ENCODE data around the gene ATP6V0D1. TPM values are rescaled to one million over a fixed set of nuclear protein-coding genes. Genes with fewer than 3 reads are reported as not detected.

ATP6V0D1 gene
- 100 to 121 TPM (median 111 TPM) in 5 replicates for total RNA-seq (2022; extraction: Qiagen RNA extraction)

GRCh38 chr16:67480833-67481560, at the start of gene ATP6V0D1:
TSS of gene ATP6V0D1 (minus strand) at chr16:67481157. CDS start at chr16:67481086, 71 bp downstream.

GRCh38 chr16:67528222-67528869, 47.4 kb upstream of the ATP6V0D1 start, which contains the start of gene RIPOR1:
TSS of gene RIPOR1 (plus strand) at chr16:67528829. CDS start at chr16:67538447, 9,618 bp downstream.

GRCh38 chr16:67483150-67483549, 2.2 kb upstream of the ATP6V0D1 start, which contains the start of gene AGRP:
TSS of gene AGRP (minus strand) at chr16:67483547. CDS start at chr16:67483398, 149 bp downstream.

GRCh38 chr16:67430977-67431774, 49.8 kb downstream of the ATP6V0D1 start, which contains the start of gene HSD11B2:
TSS of gene HSD11B2 (plus strand) at chr16:67431121. CDS start at chr16:67431249, 128 bp downstream.

GRCh38 chr16:67415872-67416793, 64.8 kb downstream of the ATP6V0D1 start, which contains the start of gene ZDHHC1:
TSS of gene ZDHHC1 (minus strand) at chr16:67416477. CDS start at chr16:67407775, 8,702 bp downstream.

DNA sequence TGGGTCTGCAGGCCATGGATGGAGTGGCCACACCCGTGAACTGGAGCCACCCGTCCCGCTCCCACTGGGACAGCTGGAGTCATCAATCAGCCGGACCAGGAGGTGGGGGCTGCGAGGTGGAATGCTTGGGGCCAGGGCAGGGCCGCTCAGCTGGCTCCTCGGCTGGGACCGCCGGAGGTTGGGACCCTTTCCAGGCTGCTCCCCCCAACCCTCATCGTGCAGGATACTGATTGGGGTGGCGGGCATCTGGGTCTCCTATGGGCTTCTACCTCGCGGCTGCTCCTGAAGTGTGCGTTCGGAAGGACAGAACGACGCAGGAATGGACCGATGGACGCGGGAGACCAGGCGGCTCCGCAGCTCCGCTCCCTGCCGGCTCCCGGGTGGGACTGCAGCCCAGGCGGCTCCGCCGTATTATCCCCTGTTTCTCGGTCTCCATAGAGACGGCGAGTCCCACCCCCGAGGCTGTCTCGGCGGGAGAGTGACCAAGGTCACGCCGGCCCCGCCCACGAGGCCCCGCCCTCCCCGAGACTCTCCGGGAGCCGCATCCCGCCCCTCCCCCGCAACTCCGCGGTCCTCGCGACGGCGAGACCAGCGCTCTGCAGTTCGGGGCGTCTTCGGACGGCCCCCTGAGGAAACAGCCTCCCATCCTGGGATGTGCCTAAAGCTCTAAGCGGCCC, 87.7 kb downstream of the ATP6V0D1 start, which contains the start of gene TPPP3:
Gene TPPP3, minus strand, starts transcription at position 388 of the 677 bp plus-strand sequence. CDS start 2,387 bp downstream, outside the sequence.

Other genes with a start within 250 kb of the ATP6V0D1 start
- 40.2 to 67.1 TPM (median 60.9 TPM) in 5 replicates for gene FHOD1, start 233.7 kb downstream of the ATP6V0D1 start, total RNA-seq (2022; extraction: Qiagen RNA extraction)
- 1.1 to 1.9 TPM (median 1.5 TPM) in 5 replicates for gene SLC9A5, start 232.2 kb downstream of the ATP6V0D1 start, total RNA-seq (2022; extraction: Qiagen RNA extraction)
- gene PLEKHG4, start 201.6 kb downstream of the ATP6V0D1 start, total RNA-seq (2022; extraction: Qiagen RNA extraction) = 9.7 to 17.3 TPM (median 14.6 TPM) in 5 replicates
- 0.08 to 0.44 TPM (median 0.20 TPM) in 4 of 5 replicates, not detected in the other for gene KCTD19, start 154.4 kb downstream of the ATP6V0D1 start, total RNA-seq (2022; extraction: Qiagen RNA extraction)
- gene LRRC36, start 154.3 kb downstream of the ATP6V0D1 start, total RNA-seq (2022; extraction: Qiagen RNA extraction) = 0.08 to 0.09 TPM in 2 of 5 replicates, not detected in the others
- gene TPPP3, start 87.7 kb downstream of the ATP6V0D1 start, total RNA-seq (2022; extraction: Qiagen RNA extraction) = 9.1 to 16.5 TPM (median 14.0 TPM) in 5 replicates
- gene ZDHHC1, start 64.7 kb downstream of the ATP6V0D1 start, total RNA-seq (2022; extraction: Qiagen RNA extraction) = 4.8 to 8.1 TPM (median 7.1 TPM) in 5 replicates
- 1.6 to 2.4 TPM (median 2.1 TPM) in 5 replicates for gene HSD11B2, start 50.0 kb downstream of the ATP6V0D1 start, total RNA-seq (2022; extraction: Qiagen RNA extraction)
- gene AGRP, start 2.4 kb upstream of the ATP6V0D1 start, total RNA-seq (2022; extraction: Qiagen RNA extraction) = not detected in 5 replicates
- 32.3 to 47.7 TPM (median 41.4 TPM) in 5 replicates for gene RIPOR1, start 47.7 kb upstream of the ATP6V0D1 start, total RNA-seq (2022; extraction: Qiagen RNA extraction)
- 32.0 to 34.9 TPM (median 33.5 TPM) in 5 replicates for gene CTCF, start 81.4 kb upstream of the ATP6V0D1 start, total RNA-seq (2022; extraction: Qiagen RNA extraction)
- 1.3 to 3.5 TPM (median 2.1 TPM) in 5 replicates for gene CARMIL2, start 164.0 kb upstream of the ATP6V0D1 start, total RNA-seq (2022; extraction: Qiagen RNA extraction)
- gene ACD, start 179.1 kb upstream of the ATP6V0D1 start, total RNA-seq (2022; extraction: Qiagen RNA extraction) = 25.9 to 36.9 TPM (median 36.1 TPM) in 5 replicates
- 1.3 to 2.8 TPM (median 2.2 TPM) in 5 replicates for gene PARD6A, start 179.8 kb upstream of the ATP6V0D1 start, total RNA-seq (2022; extraction: Qiagen RNA extraction)
- 6.9 to 12.7 TPM (median 10.0 TPM) in 5 replicates for gene ENKD1, start 185.6 kb upstream of the ATP6V0D1 start, total RNA-seq (2022; extraction: Qiagen RNA extraction)
- 0.13 to 0.30 TPM in 2 of 5 replicates, not detected in the others for gene C16orf86, start 185.7 kb upstream of the ATP6V0D1 start, total RNA-seq (2022; extraction: Qiagen RNA extraction)
- gene GFOD2, start 238.2 kb upstream of the ATP6V0D1 start, total RNA-seq (2022; extraction: Qiagen RNA extraction) = 15.7 to 16.7 TPM (median 15.9 TPM) in 5 replicates

Measured in A549 treated with Mapracorat at 1 μM for 4 hours (cell line).